HepG2 (cell line): Measurements from ENCODE around the gene PROC. TPM values are rescaled to one million over a fixed set of nuclear protein-coding genes. Genes with fewer than 3 reads are reported as not detected.

Source experiments
- AHDC1 ChIP-seq: sonication (generic); formaldehyde crosslinking; IDR thresholded peaks from 2 replicates; pipeline ENCODE4 v1.5.1; 2020; ENCODE audit warnings: mild to moderate bottlenecking, missing genetic modification reagents, borderline replicate concordance
- GTF2F1 ChIP-seq: fragments of 150-350 bp; IDR thresholded peaks from 2 replicates; pipeline ENCODE4 v1.6.1; 2014; ENCODE audit warnings: low read length
- HOXD1 ChIP-seq: sonication (generic); formaldehyde crosslinking; IDR thresholded peaks from 2 replicates; pipeline ENCODE4 v1.5.0; 2020; ENCODE audit warnings: missing genetic modification reagents
- KDM2A ChIP-seq: sonication (generic); formaldehyde crosslinking; IDR thresholded peaks from 2 replicates; pipeline ENCODE4 v1.4.0; 2020; ENCODE audit warnings: low read depth, missing genetic modification reagents, borderline replicate concordance
- POLR2G ChIP-seq: fragments of 200-400 bp; formaldehyde crosslinking; IDR thresholded peaks from 2 replicates; pipeline ENCODE4 v1.6.1; 2018; ENCODE audit warnings: mild to moderate bottlenecking, low read depth, low read length, moderate library complexity
- PPARG ChIP-seq: conservative IDR thresholded peaks from 2 replicates; pipeline ENCODE4 v1.6.1; 2016; ENCODE audit warnings: missing biosample characterization, missing genetic modification reagents
- RBM39 ChIP-seq: fragments of 200-400 bp; formaldehyde crosslinking; IDR thresholded peaks from one replicate; pipeline ENCODE4 v1.6.1; 2018; ENCODE audit warnings: antibody characterized with exemption, mild to moderate bottlenecking, low read depth, low read length; ENCODE audit not compliant: poor library complexity, severe bottlenecking
- ZNF670 ChIP-seq: sonication (generic); formaldehyde crosslinking; IDR thresholded peaks from 2 replicates; pipeline ENCODE4 v1.8.0; 2022; ENCODE audit warnings: mild to moderate bottlenecking, missing genetic modification reagents, borderline replicate concordance
- polyA plus RNA-seq, 8 experiments: library from polyadenylated mRNA; depleted of rRNA in 3 of 8; stranded (reverse) in 7 of 8; unstranded in 1 of 8; fragments of >200 nt; fragmentation: Illumina TruSeq in 4 of 8; extraction: Trizol in 4 of 8; gene quantifications; 2 replicates each; pipeline versions ENCODE4 v1.2.1 to v1.2.3, GENCODE V29; 2011 to 2016; ENCODE audit warnings: low read depth in 4 of 8, missing spikeins in 1 of 8, mixed read lengths in 1 of 8; ENCODE audit not compliant: insufficient read depth in 1 of 8
- total RNA-seq, 5 experiments: library from RNA; depleted of rRNA; stranded (reverse); fragments of >200 nt; fragmentation: Illumina TruSeq; extraction: Trizol; gene quantifications; 2 replicates each; pipeline ENCODE4 v1.2.3, GENCODE V29; 2016; ENCODE audit warnings: low read depth in 1 of 5
- TF ChIP-seq, protein P1 (sequence below): sonication (generic); formaldehyde crosslinking; IDR thresholded peaks from 2 replicates; pipeline ENCODE4 v1.4.0; 2020; ENCODE audit warnings: missing genetic modification reagents

Gene PROC
- total and polyA plus RNA-seq, 2 of the 13 experiments (the other 11 are each of a cell fraction or from before 2014, with no cell fraction given) = 134 to 185 TPM

DNA sequence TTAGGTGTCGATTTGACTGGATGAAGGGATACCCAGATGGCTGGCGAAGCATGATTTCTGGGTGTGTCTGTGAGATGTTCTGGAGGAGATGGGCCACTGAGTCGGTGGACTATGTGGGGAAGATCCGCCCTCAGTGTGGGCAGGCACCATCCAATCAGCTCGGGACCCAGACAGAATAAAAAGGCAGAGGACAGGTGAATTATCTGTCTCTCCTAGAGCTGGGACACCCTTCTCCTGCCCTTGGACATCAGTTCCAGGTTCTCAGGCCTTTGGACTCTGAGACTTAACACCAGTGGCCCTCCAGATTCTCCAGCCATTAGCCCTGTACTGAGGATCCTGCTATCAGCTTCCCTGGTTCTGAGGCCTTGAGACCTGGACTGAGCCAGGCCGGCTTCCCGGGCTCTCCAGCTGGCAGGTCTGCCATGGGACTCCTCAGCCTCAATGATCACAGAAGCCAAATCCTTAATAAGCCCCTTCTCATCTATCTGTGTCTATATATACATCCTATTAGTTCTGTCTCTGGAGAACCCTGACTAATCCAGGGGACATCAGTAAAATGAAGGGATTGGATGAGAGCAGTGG is 11.7 kb downstream of the PROC start (continued):
- TF ChIP-seq, protein P1, sequence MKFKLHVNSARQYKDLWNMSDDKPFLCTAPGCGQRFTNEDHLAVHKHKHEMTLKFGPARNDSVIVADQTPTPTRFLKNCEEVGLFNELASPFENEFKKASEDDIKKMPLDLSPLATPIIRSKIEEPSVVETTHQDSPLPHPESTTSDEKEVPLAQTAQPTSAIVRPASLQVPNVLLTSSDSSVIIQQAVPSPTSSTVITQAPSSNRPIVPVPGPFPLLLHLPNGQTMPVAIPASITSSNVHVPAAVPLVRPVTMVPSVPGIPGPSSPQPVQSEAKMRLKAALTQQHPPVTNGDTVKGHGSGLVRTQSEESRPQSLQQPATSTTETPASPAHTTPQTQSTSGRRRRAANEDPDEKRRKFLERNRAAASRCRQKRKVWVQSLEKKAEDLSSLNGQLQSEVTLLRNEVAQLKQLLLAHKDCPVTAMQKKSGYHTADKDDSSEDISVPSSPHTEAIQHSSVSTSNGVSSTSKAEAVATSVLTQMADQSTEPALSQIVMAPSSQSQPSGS (CRISPR knock-in tag) = no peak
- TF ChIP-seq GTF2F1 (no peak), POLR2G (peak; percentile 38; the same call in 1 of the 2 replicates), AHDC1 (CRISPR knock-in tag) (no peak), RBM39 (no peak), HOXD1 (CRISPR knock-in tag) (no peak), KDM2A (CRISPR knock-in tag) (0 out of 2 replicates have a peak, but pooled peaks have one; percentile 16), ZNF670 (CRISPR knock-in tag) (no peak), PPARG (no peak)
- TF ChIP-seq, all 625 proteins: peak for 11
